Adrenal gland (tissue), 5 donors: ENCODE measurements around the gene TENM4.

Source experiments
- CTCF ChIP-seq, 6 experiments: fragments of 450-650 bp in 4 of 6; fragments of 200-600 bp in 2 of 6; sonication (generic) in 1 of 6; IDR thresholded peaks; 1 replicate in 5 of 6; 2 replicates in 1 of 6; pipeline versions ENCODE4 v1.5.1 to v1.8.0; 2016 to 2021; ENCODE audit warnings: antibody characterized with exemption in 6 of 6, mild to moderate bottlenecking in 2 of 6, moderate library complexity in 1 of 6
- POLR2A ChIP-seq, 2 donors: fragments of 450-650 bp; IDR thresholded peaks; one replicate each; pipeline ENCODE4 v1.6.1; 2017; ENCODE audit warnings: antibody characterized with exemption in 2 of 2, mild to moderate bottlenecking in 2 of 2, moderate library complexity in 1 of 2
- donor health status: DM: no; HTN: no; CAD: no.

GRCh38 chr11:79185351-79185750 lies 255.5 kb downstream of the TENM4 start:
- TF ChIP-seq POLR2A (IDR thresholded peaks at IDR 0.05) = no peak
- no peak for TF ChIP-seq CTCF (IDR thresholded peaks at IDR 0.05)
